SK-N-SH treated with all-trans-retinoic acid at 6 μM for 48 hours (cell line): ENCODE data around the gene ASAP2.

ENCODE experiments used
- ARNTL ChIP-seq: fragments of 450-650 bp; formaldehyde crosslinking; IDR thresholded peaks from 2 replicates; pipeline ENCODE4 v1.5.0; 2020; ENCODE audit warnings: low read depth, mild to moderate bottlenecking, moderate library complexity, borderline replicate concordance
- BACH2 ChIP-seq: fragments of 250-450 bp; sonication (Bioruptor Pico); IDR thresholded peaks from 2 replicates; pipeline ENCODE4 v1.9.0; 2021; ENCODE audit warnings: mild to moderate bottlenecking, borderline replicate concordance
- ISL1 ChIP-seq: fragments of 250-450 bp; sonication (Bioruptor Pico); IDR thresholded peaks from 2 replicates; pipeline ENCODE4 v2.1.2; 2022; ENCODE audit warnings: mild to moderate bottlenecking, moderate library complexity
- PATZ1 ChIP-seq: fragments of 250-450 bp; sonication (Bioruptor Pico); IDR thresholded peaks from 2 replicates; pipeline ENCODE4 v1.8.0; 2020; ENCODE audit warnings: mild to moderate bottlenecking, moderate library complexity, borderline replicate concordance
- TOX ChIP-seq: fragments of 250-450 bp; sonication (Bioruptor Pico); IDR thresholded peaks from 2 replicates; pipeline ENCODE4 v1.8.0; 2021; ENCODE audit warnings: mild to moderate bottlenecking, moderate library complexity, borderline replicate concordance
- ZFP3 ChIP-seq: fragments of 250-450 bp; sonication (Bioruptor Pico); IDR thresholded peaks from 2 replicates; pipeline ENCODE4 v1.5.0; 2020; ENCODE audit warnings: mild to moderate bottlenecking, moderate library complexity
- ZFP30 ChIP-seq: fragments of 450-650 bp; formaldehyde crosslinking; IDR thresholded peaks from 2 replicates; pipeline ENCODE4 v1.5.0; 2022; ENCODE audit warnings: mild to moderate bottlenecking, moderate library complexity
- ZNF70 ChIP-seq: fragments of 450-650 bp; formaldehyde crosslinking; IDR thresholded peaks from 2 replicates; pipeline ENCODE4 v1.5.0; 2020; ENCODE audit warnings: mild to moderate bottlenecking, moderate library complexity

GRCh38 chr2:9273486-9274130, 67.0 kb downstream of the ASAP2 start:
- TF ChIP-seq PATZ1 (CRISPR knock-in tag) (no peak), BACH2 (CRISPR knock-in tag) (no peak), ZNF70 (no peak), ZFP30 (CRISPR knock-in tag) (no peak), ARNTL (CRISPR knock-in tag) (no peak), ZFP3 (CRISPR knock-in tag) (no peak), TOX (CRISPR knock-in tag) (no peak), ISL1 (no peak)
